GM10248 (cell line): Measurements from ENCODE around the gene DCTN2.
A peak's percentile ranks its signal among the peaks of the same experiment; 100 is the strongest.

Source experiments
- CTCF ChIA-PET: fragments of 300-600 bp; sonication (Branson Sonifier 250); formaldehyde crosslinking; extraction: SDS; loops from one replicate; lab custom pipeline; 2021; ENCODE audit warnings: antibody characterized with exemption; lab: Yijun Ruan, JAX
- POLR2A ChIA-PET: fragments of 350-650 bp; sonication (Branson Sonifier 250); formaldehyde crosslinking; extraction: SDS; loops from one replicate; lab custom pipeline; 2020; ENCODE audit warnings: antibody characterized with exemption; lab: Yijun Ruan, JAX
- DNase-seq: peaks from one replicate; pipeline ENCODE4 v3.0.0; 2012; ENCODE audit errors: extremely low spot score
- CTCF ChIP-seq: IDR thresholded peaks from 2 replicates; pipeline ENCODE4 v1.5.1; 2012; ENCODE audit warnings: mild to moderate bottlenecking, low read depth; ENCODE audit errors: extremely low read depth, missing control alignments, control extremely low read depth

DCTN2 gene

GRCh38 chr12:57552306-57552651 lies 5.3 kb upstream of the DCTN2 start:
- no peak for DNase-seq
- POLR2A ChIA-PET: no interaction called here
- CTCF ChIA-PET: interaction anchor here (0.7 to 4.1 kb wide), 4 partner anchors 19 to 81 kb away, joined by 3 to 27 read pairs (median 4); partner anchors contain the start of gene B4GALNT1
- no peak for TF ChIP-seq CTCF

GRCh38 chr12:57551637-57552305 lies 4.8 kb upstream of the DCTN2 start:
- POLR2A ChIA-PET: no interaction called here
- DNase-seq: no peak
- TF ChIP-seq CTCF: no peak
- CTCF ChIA-PET: interaction anchor here (4.1 kb wide), 1 partner anchor 32 kb away, joined by 27 read pairs; no protein-coding TSS in a partner anchor

DNA sequence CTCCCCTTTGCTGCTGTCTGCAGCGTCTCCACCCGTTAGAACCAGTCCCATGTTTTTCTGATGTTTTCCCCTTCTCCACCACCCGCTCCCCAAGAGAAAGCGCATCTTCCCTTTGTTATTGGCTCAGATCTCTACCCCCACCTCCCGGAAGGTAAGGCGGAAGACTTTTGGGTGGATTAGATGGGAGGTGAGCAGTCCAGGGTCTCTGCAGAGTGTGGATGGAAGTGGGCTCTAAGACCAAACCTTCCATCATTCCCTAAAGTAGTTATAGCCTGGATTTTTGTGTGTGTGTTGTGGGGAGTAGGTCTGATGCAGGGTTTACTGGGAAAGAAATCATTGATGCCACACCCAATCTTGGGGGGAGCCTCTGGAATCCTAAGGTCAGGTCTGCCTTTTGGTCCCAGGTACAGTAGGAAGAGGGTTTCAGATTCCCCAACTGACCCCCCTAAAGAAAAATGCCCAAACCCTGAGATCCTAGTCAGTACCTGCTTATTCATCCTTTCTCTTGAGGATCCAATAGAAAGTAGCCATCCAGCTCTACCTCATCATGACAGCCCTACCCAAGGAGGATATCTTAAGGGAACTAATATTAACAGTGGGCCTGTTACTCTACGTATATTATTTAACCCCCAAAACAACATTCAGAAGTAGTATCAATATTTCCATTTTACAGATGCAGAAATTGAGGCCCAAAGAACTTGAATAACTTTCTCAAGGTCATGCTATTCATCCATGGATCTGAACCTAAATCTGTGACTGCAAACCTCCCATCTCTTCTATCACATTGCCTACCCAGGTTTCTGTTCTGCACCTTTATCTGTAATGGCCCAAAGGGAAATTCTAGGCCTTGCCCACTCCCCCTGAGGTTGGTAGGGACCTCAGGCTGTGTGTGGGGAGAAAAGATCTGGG lies 3.9 kb upstream of the DCTN2 start:
- TF ChIP-seq CTCF: no peak
- DNase-seq: no peak
- ChIA-PET CTCF (no interaction called here), POLR2A (no interaction called here)

DNA sequence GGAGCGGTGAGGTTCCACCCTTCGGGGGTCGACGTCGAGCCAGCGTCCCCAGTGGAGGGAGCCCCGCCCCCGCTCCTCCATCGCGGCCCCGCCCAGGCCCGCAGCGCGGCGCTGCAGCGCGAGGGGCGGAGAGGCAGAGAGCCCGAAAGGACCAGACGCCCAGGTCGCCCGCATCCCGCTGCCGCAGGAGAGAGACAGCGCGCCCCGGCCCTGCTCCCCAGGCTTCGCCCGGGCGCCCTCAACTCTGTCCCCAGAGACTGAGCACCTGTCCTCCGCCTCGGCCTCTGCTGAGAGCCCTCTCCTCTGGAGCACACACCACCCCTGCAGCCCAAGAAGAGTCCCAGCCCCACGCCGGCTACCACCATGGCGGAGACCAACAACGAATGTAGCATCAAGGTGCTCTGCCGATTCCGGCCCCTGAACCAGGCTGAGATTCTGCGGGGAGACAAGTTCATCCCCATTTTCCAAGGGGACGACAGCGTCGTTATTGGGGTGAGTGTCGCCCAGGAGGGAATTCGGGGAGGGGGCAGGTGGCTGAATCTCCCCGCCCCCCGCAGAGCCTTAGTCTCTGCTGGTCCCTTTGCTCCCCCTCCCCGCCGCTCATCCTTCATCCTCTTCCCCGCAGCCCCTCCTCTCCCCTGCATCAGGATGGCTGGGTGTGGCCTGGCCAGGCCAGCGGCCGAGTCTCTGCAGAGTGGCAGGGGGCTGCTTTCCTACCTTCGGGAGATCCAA lies 3.1 kb upstream of the DCTN2 start, which contains the start of gene KIF5A:
Gene KIF5A (plus strand): TSS at position 136 of the 732 bp plus-strand sequence. CDS start 228 bp downstream, at position 364.
- POLR2A ChIA-PET: no interaction called here
- CTCF ChIA-PET: no interaction called here
- peak; percentile 77 for DNase-seq
- TF ChIP-seq CTCF: no peak

GRCh38 chr12:57549203-57549908 lies 2.4 kb upstream of the DCTN2 start:
- ChIA-PET CTCF (no interaction called here), POLR2A (no interaction called here)
- TF ChIP-seq CTCF: no peak
- DNase-seq: no peak
